PC-3 (cell line): ENCODE results near the gene PLCD1.

ENCODE experiments used
- EZH2 ChIP-seq: fragments of 300-600 bp; sonication (generic); IDR thresholded peaks from one replicate; pipeline ENCODE4 v1.6.1; 2017; ENCODE audit warnings: antibody characterized with exemption, mild to moderate bottlenecking, low read length; ENCODE audit not compliant: unreplicated experiment
- EZH2phosphoT487 ChIP-seq: fragments of 300-600 bp; sonication (generic); IDR thresholded peaks from 2 replicates; pipeline ENCODE4 v1.6.1; 2018; ENCODE audit warnings: mild to moderate bottlenecking, antibody characterized with exemption, low read length, borderline replicate concordance
- TF ChIP-seq, protein P1 (sequence below): fragments of 300-600 bp; sonication (generic); conservative IDR thresholded peaks from 2 replicates; pipeline ENCODE4 v1.5.1; 2017; ENCODE audit warnings: antibody characterized with exemption, low read depth, mild to moderate bottlenecking, low read length

- TF ChIP-seq EZH2 (no peak), EZH2phosphoT487 (no peak)
- TF ChIP-seq, protein P1, sequence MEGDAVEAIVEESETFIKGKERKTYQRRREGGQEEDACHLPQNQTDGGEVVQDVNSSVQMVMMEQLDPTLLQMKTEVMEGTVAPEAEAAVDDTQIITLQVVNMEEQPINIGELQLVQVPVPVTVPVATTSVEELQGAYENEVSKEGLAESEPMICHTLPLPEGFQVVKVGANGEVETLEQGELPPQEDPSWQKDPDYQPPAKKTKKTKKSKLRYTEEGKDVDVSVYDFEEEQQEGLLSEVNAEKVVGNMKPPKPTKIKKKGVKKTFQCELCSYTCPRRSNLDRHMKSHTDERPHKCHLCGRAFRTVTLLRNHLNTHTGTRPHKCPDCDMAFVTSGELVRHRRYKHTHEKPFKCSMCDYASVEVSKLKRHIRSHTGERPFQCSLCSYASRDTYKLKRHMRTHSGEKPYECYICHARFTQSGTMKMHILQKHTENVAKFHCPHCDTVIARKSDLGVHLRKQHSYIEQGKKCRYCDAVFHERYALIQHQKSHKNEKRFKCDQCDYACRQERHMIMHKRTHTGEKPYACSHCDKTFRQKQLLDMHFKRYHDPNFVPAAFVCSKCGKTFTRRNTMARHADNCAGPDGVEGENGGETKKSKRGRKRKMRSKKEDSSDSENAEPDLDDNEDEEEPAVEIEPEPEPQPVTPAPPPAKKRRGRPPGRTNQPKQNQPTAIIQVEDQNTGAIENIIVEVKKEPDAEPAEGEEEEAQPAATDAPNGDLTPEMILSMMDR: no peak
Measured at GRCh38 chr3:38067508-38068233, 38.2 kb upstream of the PLCD1 start.
